Uterus (tissue), 2 donors: ENCODE data around the gene KRT20.

Experiments
- POLR2A ChIP-seq, 2 donors: fragments of 450-650 bp; IDR thresholded peaks; one replicate each; pipeline ENCODE4 v1.6.1; 2016; ENCODE audit warnings: antibody characterized with exemption in 2 of 2, mild to moderate bottlenecking in 1 of 2, moderate library complexity in 1 of 2
- TF ChIP-seq, protein P1 (sequence below), 4 experiments: fragments of 200-600 bp in 2 of 4; fragments of 450-650 bp in 2 of 4; sonication (generic) in 2 of 4; IDR thresholded peaks; one replicate each; pipeline ENCODE4 v1.5.1; 2016 to 2019; ENCODE audit warnings: antibody characterized with exemption in 4 of 4, mild to moderate bottlenecking in 2 of 4, moderate library complexity in 1 of 4

DNA sequence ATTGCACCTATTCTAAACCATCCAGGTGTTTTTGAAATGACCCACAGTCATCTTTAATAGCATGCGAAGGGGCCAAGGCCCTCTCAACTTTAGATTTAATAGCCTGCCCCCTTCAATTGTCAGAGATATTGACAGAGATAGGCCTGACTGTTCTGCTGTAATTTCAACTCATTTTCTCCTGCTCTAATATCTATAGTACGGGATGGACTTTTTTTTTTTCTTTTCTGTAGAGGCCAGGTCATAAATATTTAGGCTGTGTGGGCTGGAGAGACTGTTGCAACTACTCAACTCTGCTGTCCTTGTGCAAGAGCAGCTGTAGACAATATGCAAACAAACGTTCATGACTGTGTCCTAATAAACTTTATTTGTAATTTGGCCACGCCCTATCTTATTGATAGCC, 24.7 kb upstream of the KRT20 start:
- TF ChIP-seq POLR2A (IDR thresholded peaks at IDR 0.05) = no peak
- TF ChIP-seq, protein P1, sequence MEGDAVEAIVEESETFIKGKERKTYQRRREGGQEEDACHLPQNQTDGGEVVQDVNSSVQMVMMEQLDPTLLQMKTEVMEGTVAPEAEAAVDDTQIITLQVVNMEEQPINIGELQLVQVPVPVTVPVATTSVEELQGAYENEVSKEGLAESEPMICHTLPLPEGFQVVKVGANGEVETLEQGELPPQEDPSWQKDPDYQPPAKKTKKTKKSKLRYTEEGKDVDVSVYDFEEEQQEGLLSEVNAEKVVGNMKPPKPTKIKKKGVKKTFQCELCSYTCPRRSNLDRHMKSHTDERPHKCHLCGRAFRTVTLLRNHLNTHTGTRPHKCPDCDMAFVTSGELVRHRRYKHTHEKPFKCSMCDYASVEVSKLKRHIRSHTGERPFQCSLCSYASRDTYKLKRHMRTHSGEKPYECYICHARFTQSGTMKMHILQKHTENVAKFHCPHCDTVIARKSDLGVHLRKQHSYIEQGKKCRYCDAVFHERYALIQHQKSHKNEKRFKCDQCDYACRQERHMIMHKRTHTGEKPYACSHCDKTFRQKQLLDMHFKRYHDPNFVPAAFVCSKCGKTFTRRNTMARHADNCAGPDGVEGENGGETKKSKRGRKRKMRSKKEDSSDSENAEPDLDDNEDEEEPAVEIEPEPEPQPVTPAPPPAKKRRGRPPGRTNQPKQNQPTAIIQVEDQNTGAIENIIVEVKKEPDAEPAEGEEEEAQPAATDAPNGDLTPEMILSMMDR (IDR thresholded peaks at IDR 0.05) = no peak
